Measurements from ENCODE around the gene DNTT.

DNA sequence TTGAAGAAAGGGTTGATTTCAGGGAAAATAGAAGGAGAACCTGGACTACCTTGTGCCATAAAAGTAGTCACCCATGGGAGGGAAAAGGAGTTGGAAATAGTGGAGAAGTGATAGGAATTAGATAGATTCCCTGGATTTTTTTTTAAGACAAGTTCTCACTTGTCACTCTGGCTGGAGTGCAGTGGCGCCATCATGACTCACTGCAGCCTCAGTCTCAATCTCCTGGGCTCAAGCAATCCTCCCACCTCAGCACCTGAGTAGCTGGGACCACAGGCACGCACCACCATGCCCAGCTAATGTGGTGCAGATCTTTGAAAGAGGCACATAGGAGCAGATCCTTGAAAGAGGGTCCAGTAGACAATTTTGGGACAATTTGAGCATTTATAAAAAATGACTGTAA is 23.4 kb upstream of the DNTT start:
- TF ChIP-seq, protein P1, sequence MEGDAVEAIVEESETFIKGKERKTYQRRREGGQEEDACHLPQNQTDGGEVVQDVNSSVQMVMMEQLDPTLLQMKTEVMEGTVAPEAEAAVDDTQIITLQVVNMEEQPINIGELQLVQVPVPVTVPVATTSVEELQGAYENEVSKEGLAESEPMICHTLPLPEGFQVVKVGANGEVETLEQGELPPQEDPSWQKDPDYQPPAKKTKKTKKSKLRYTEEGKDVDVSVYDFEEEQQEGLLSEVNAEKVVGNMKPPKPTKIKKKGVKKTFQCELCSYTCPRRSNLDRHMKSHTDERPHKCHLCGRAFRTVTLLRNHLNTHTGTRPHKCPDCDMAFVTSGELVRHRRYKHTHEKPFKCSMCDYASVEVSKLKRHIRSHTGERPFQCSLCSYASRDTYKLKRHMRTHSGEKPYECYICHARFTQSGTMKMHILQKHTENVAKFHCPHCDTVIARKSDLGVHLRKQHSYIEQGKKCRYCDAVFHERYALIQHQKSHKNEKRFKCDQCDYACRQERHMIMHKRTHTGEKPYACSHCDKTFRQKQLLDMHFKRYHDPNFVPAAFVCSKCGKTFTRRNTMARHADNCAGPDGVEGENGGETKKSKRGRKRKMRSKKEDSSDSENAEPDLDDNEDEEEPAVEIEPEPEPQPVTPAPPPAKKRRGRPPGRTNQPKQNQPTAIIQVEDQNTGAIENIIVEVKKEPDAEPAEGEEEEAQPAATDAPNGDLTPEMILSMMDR (IDR thresholded peaks at IDR 0.05), result no peak
- no peak for TF ChIP-seq POLR2A (IDR thresholded peaks at IDR 0.05)

All from Peyer's patch (tissue), 4 donors.